Measurements from ENCODE around the gene POLR2M.

POLR2M gene

DNA sequence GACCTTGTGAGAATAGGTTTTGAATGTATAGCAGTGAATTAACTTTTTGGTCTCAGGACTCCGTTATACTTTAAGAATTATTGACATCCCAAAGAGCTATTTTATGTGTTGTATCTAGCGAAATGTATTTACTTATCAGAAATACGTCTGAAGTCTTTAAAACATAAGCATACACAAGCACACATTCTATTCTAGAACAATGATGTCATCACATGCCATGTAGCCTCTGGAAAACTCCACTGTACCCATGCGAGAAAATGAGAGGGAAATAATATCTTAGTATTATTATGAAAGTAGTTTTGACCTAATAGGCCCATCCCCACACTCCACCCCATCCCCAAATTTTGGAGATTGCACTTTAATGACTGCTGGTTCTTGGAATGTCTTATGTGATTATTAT lies 1.5 kb downstream of the POLR2M start:
- CTCF ChIA-PET, result interaction anchor here (1.0 to 3.3 kb wide), 5 partner anchors 12 to 402 kb away, joined by 3 to 28 read pairs (median 3); no protein-coding TSS in a partner anchor
- no peak for DNase-seq (ENCODE audit: extremely low spot score)
- POLR2A ChIA-PET, result no interaction called here
- TF ChIP-seq, protein P1, sequence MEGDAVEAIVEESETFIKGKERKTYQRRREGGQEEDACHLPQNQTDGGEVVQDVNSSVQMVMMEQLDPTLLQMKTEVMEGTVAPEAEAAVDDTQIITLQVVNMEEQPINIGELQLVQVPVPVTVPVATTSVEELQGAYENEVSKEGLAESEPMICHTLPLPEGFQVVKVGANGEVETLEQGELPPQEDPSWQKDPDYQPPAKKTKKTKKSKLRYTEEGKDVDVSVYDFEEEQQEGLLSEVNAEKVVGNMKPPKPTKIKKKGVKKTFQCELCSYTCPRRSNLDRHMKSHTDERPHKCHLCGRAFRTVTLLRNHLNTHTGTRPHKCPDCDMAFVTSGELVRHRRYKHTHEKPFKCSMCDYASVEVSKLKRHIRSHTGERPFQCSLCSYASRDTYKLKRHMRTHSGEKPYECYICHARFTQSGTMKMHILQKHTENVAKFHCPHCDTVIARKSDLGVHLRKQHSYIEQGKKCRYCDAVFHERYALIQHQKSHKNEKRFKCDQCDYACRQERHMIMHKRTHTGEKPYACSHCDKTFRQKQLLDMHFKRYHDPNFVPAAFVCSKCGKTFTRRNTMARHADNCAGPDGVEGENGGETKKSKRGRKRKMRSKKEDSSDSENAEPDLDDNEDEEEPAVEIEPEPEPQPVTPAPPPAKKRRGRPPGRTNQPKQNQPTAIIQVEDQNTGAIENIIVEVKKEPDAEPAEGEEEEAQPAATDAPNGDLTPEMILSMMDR (IDR thresholded peaks at IDR 0.05; ENCODE audit: control extremely low read depth, extremely low read depth, low read depth, missing control alignments), result no peak

DNA sequence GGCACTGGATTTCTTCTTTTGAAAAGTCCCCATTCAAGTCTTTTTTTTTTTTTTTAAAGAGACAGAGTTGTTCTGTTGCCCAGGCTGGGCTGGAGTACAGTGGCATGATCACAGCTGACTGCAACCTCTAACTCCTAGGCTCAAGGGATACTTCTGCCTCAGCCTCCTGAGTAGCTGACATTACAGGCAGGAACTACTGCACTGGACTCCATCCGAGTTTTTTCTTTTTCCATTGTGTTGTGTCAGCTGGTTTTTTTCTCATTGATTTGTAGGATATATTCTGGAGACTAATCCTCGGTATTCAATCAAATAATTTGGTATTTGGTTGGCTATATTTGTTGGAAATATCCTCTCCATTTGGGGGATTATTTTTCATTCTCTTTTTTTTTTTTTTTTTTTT lies 11.8 kb downstream of the POLR2M start:
- DNase-seq (ENCODE audit: extremely low spot score), result no peak
- ChIA-PET CTCF (interaction anchor here (1.5 kb wide), 1 partner anchor 14 kb away, joined by 8 read pairs; no protein-coding TSS in a partner anchor), POLR2A (no interaction called here)
- TF ChIP-seq, protein P1 (IDR thresholded peaks at IDR 0.05; ENCODE audit: control extremely low read depth, extremely low read depth, low read depth, missing control alignments), result no peak

DNA sequence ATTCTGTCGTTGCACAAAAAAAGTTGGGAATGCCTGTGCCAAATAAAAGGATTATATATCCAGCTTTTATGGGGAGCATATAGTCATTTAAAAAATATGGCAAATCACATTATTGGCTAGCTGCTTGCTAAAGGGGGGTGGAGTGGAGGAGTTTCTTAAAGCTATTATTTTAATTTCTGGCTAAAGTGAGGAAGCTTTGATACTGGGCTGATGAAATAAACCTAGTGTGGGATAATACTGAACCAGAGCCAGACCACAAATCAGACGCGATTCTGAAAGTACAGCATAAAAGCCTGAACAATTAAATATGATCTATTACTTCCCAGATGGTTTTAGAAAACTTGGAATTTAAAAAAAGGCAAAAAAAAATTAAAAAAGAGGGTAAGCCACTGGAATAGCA lies 14.4 kb downstream of the POLR2M start:
- POLR2A ChIA-PET, result no interaction called here
- no peak for DNase-seq (ENCODE audit: extremely low spot score)
- CTCF ChIA-PET, result interaction anchor here (0.9 to 3.2 kb wide), 7 partner anchors 8 to 190 kb away, joined by 3 to 33 read pairs (median 3); no protein-coding TSS in a partner anchor
- TF ChIP-seq, protein P1 (IDR thresholded peaks at IDR 0.05; ENCODE audit: control extremely low read depth, extremely low read depth, low read depth, missing control alignments), result no peak

- POLR2A ChIA-PET, result no interaction called here
- CTCF ChIA-PET, result no interaction called here
Measured at GRCh38 chr15:57726411-57726810, 19.9 kb downstream of the POLR2M start.

GRCh38 chr15:57727031-57727430 lies 20.5 kb downstream of the POLR2M start:
- CTCF ChIA-PET, result no interaction called here
- POLR2A ChIA-PET, result no interaction called here
- no peak for DNase-seq (ENCODE audit: extremely low spot score)
- TF ChIP-seq, protein P1 (IDR thresholded peaks at IDR 0.05; ENCODE audit: control extremely low read depth, extremely low read depth, low read depth, missing control alignments), result no peak

More at GRCh38 chr15:57726411-57726810, 19.9 kb downstream of the POLR2M start:
- TF ChIP-seq, protein P1 (IDR thresholded peaks at IDR 0.05; ENCODE audit: control extremely low read depth, extremely low read depth, low read depth, missing control alignments), result no peak
- DNase-seq (ENCODE audit: extremely low spot score), result no peak

GRCh38 chr15:57728436-57728835 lies 21.9 kb downstream of the POLR2M start:
- ChIA-PET CTCF (interaction anchor here (0.9 to 5.8 kb wide), 3 partner anchors 8 to 17 kb away, joined by 3 to 93 read pairs (median 3); no protein-coding TSS in a partner anchor), POLR2A (no interaction called here)
- DNase-seq (ENCODE audit: extremely low spot score), result no peak
- TF ChIP-seq, protein P1 (IDR thresholded peaks at IDR 0.05; ENCODE audit: control extremely low read depth, extremely low read depth, low read depth, missing control alignments), result no peak

Data from GM10248 (cell line).